GM12864 (cell line): ENCODE data around the gene ACTA1.

Experiments used
- DNase-seq: peaks from one replicate; pipeline ENCODE4 v3.0.0-alpha.2; 2011; ENCODE audit warnings: low read depth
- H3K4me3 ChIP-seq: 2 replicates; pipeline ENCODE4 v1.5.1; 2011; ENCODE audit warnings: mild to moderate bottlenecking, low read depth, low read length, control low read depth
- TF ChIP-seq, protein P1 (sequence below): IDR thresholded peaks from 2 replicates; pipeline ENCODE4 v1.5.1; 2011; ENCODE audit warnings: low read depth, mild to moderate bottlenecking, moderate library complexity, low read length, control low read depth, inconsistent platforms; ENCODE audit errors: missing control alignments

The ACTA1 gene

DNA sequence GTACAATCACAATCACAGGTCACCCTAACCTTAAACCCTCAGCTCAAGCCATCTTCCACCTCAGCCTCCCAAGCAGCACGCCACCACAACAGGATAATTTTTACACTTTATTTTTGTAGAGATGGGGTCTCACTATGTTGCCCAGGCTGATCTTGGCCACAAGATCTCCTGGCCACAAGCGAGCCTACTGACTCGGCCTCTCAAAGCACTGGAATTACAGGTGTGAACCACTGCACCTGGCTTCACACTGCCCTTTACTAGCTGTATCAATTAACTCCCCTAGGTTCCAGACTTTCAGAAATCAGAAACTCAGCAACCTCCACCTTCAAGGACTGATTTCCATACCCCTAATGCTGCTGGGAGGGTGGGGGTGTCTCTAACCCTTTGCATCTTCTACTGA is 37.3 kb upstream of the ACTA1 start:
- no peak for DNase-seq
- no peak overlapping the region for H3K4me3 ChIP-seq
- TF ChIP-seq, protein P1, sequence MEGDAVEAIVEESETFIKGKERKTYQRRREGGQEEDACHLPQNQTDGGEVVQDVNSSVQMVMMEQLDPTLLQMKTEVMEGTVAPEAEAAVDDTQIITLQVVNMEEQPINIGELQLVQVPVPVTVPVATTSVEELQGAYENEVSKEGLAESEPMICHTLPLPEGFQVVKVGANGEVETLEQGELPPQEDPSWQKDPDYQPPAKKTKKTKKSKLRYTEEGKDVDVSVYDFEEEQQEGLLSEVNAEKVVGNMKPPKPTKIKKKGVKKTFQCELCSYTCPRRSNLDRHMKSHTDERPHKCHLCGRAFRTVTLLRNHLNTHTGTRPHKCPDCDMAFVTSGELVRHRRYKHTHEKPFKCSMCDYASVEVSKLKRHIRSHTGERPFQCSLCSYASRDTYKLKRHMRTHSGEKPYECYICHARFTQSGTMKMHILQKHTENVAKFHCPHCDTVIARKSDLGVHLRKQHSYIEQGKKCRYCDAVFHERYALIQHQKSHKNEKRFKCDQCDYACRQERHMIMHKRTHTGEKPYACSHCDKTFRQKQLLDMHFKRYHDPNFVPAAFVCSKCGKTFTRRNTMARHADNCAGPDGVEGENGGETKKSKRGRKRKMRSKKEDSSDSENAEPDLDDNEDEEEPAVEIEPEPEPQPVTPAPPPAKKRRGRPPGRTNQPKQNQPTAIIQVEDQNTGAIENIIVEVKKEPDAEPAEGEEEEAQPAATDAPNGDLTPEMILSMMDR = no peak

DNA sequence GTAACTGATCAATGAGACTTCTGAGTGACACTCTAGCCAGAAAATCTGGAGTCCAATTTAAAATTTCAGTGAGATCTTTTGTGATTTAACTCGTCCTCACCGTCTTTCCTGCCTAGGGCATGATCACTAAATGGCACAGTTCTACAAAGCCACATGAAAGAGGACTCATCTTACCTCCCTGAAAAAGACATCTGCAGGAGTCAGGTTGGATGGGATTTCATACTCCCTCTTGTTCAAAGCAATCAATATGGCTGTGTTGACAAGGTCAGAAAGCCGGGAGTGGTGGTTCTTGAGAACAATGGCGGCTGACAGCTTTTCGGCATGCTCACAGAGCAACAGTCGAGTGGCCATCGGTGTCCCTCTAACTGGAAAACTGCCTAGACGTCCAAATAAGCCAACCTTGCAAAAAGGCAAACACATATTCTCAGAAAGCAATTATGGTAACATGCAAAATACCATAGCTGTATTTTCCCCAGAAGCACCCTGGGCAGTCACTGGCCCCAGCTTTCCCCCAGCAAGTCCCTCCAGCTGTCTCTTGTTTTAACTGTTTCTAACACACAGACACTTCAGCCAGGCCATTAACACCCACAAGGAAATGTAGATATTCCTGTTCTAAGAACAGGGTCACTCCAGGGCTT is 36.6 kb upstream of the ACTA1 start:
- DNase-seq = no peak
- H3K4me3 ChIP-seq = no peak overlapping the region
- TF ChIP-seq, protein P1 = no peak

DNA sequence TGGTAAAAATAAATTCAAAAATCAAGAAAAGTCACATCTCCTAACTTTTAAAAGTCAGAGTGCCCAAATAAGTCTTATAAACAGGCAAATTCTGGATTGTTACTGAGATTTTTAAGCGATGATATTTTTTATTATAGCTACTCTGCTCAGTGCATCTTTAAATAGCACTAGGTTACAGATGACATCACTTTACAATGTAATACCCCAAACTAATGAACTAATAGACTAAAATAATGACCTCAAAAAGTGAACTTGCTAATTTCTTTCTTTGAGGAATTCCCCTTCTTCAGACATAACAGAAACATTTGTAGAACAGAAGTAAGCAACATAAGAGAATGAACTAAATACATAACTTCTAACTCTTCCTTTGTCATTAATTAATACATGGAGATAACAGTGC is 33.0 kb upstream of the ACTA1 start:
- no peak for DNase-seq
- TF ChIP-seq, protein P1 = no peak
- no peak overlapping the region for H3K4me3 ChIP-seq

DNA sequence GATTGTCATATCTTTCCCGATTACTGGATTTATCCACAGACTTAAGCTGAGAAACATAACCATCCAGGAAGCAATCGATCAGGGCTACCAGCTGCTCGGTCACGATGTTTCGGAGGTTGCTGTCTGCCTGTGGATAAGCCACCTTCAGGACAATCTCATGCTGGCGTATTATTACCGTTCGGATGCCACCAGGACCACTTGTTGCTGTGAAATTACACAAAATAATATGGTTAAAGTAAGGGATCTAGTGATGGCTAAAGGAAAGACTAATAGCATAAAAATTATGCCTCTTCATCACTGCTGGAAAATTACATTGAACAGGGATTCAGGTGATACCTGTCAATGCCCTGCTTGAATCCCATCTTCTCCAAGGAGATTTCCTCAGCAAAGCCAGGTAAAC is 30.8 kb upstream of the ACTA1 start:
- no peak overlapping the region for H3K4me3 ChIP-seq
- DNase-seq = no peak
- TF ChIP-seq, protein P1 = no peak

DNA sequence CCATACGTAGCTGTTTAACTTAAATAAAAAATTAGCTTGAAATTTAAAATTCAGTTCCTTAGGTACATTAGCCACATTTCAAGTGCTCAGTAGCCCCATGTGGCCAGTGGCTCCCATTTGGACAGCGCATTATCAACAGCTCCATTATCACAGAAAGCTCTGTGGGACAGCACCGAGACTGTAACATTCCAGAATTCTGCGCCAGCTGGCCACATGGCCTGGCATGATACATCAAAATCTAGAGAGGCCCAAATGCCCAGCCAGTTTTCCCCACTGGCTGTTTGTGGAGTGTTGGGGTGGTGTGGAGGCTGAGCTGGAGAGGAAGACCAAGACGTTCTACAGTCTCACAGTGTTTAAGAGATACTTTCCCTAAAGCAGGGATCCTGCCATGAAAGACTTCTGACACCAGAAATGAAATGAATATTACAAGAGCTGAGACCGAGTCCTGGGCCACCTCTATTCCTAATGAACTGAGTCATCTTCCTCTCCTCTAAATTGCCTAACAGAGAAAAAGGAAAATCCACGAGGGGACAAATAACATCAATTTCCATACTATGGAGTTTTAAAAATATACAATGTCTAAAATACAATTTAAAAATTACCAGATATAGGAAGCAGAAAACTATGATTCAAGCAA is 27.3 kb upstream of the ACTA1 start:
- TF ChIP-seq, protein P1 = no peak
- H3K4me3 ChIP-seq = no peak overlapping the region
- DNase-seq = no peak

DNA sequence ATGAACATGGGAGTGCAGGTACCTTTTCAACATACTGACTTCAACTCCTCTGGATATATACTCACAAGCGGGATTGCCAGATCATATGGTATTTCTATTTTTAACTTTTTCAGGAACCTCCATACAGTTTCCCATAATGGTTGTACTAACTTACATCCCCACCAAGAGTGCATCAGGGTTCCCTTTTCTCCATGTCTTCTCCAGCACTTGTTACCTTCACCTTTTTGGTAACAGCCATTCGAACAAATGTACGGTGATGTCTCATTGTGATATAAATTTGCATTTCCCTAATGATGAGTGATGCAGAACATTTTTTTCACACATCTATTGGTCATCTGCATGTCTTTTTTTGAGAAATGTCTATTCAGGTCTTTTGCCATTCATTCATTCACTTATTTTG is 25.9 kb upstream of the ACTA1 start:
- no peak overlapping the region for H3K4me3 ChIP-seq
- TF ChIP-seq, protein P1 = no peak
- DNase-seq = no peak

DNA sequence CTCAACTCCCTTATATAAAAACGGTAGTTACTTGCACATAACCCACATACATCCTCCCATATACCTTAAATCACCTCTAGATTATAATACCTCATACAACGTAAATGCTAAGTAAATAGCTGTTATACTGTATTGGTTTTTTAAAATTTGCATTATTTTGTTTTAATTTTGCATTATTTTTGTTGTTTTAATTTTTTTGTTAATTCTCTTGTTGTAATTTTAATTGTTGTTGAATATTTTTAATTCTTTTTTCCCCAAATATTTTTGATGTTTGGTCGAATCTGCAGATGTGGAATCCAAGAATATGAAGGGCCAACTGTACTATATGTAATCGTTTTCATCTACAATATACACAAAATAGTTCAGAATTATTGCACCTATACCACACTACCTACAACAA is 23.5 kb upstream of the ACTA1 start:
- no peak overlapping the region for H3K4me3 ChIP-seq
- TF ChIP-seq, protein P1 = no peak
- DNase-seq = no peak
